Measurements from ENCODE around the gene MS4A15. TPM values are rescaled to one million over a fixed set of nuclear protein-coding genes. Genes with fewer than 3 reads are reported as not detected.

The MS4A15 gene
- total RNA-seq, 1 donor from 2014 or later = 147 TPM

DNA sequence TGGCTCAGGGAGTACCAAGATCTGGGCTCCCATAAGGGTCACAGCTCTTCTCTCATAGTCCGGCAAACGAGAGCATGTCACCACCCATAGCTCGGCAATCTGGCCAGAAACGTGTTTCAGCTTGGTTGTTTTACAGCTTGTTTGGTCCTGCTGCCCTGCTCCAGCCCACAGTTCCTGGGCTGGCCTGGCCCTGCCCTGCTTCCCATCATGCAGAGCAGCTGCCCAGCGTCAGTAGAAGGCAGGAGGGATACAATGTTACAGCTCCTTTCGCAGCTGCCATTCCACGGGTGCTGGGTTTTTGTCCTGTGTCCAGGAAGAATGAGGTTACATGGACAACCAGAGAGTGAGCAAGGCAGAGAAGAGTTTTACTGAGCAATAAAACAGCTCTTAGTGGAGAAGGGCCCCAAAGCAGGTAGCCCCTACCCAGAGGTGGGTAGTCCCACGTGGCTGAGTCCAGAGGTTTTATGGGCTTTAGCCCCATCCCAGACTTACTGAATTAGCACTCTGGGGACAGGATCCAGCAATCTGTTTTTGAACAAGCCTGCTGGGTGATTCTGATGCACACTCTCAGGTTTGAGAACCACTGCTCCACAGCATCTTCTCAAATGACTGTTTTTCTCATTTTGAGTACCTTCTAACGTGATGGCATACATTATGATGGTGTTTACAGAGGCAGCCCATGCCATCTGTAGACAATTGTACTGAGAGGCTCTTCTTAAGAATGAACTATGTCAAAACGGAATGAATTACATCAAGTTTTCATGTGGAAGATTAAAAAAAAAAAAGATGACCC lies 37.9 kb upstream of the MS4A15 start:
- ATAC-seq = no peak
- intact Hi-C loops (cut with DNase I) = no loop called here
- no peak for DNase-seq

DNA sequence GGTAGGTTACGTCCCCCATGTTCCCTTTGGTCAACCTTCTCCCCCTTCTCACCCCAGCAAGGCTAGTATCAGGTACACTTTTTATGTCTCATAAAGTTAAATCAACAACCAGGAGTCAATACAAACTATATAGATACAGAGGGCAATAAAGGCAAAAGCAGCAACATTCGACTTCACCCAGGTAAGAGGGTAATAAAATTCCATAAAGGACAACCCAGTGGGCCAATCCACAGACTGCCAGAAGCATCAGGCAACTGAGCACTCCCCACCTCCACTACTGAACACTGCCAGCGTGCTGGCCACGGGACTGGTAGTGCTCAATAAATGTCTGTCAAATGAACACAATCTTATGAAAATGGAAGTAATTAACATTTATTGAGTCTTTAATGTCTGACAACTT lies 37.3 kb upstream of the MS4A15 start:
- Histone ChIP-seq H3K36me3 (no peaks in the 10 kb centered on the region), H3K4me3 (no peak overlapping the region), H3K27ac (no peak overlapping the region), H3K4me1 (no peaks in the 10 kb centered on the region), H3K9me3 (no peaks in the 10 kb centered on the region), H3K27me3 (no peaks in the 10 kb centered on the region)
- ATAC-seq (no peak), DNase-seq (no peak)
- TF ChIP-seq, protein P1, sequence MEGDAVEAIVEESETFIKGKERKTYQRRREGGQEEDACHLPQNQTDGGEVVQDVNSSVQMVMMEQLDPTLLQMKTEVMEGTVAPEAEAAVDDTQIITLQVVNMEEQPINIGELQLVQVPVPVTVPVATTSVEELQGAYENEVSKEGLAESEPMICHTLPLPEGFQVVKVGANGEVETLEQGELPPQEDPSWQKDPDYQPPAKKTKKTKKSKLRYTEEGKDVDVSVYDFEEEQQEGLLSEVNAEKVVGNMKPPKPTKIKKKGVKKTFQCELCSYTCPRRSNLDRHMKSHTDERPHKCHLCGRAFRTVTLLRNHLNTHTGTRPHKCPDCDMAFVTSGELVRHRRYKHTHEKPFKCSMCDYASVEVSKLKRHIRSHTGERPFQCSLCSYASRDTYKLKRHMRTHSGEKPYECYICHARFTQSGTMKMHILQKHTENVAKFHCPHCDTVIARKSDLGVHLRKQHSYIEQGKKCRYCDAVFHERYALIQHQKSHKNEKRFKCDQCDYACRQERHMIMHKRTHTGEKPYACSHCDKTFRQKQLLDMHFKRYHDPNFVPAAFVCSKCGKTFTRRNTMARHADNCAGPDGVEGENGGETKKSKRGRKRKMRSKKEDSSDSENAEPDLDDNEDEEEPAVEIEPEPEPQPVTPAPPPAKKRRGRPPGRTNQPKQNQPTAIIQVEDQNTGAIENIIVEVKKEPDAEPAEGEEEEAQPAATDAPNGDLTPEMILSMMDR (IDR thresholded peaks at IDR 0.05) = no peak
- intact Hi-C loops (cut with DNase I) = no loop called here

More for the DNA sequence above, 37.9 kb upstream of the MS4A15 start:
- no peak overlapping the region for H3K27ac ChIP-seq
- H3K4me3 ChIP-seq = no peak overlapping the region
- no peaks in the 10 kb centered on the region for H3K9me3 ChIP-seq
- no peaks in the 10 kb centered on the region for H3K27me3 ChIP-seq
- H3K36me3 ChIP-seq = no peaks in the 10 kb centered on the region
- no peaks in the 10 kb centered on the region for H3K4me1 ChIP-seq
- TF ChIP-seq, protein P1 (IDR thresholded peaks at IDR 0.05) = no peak

DNA sequence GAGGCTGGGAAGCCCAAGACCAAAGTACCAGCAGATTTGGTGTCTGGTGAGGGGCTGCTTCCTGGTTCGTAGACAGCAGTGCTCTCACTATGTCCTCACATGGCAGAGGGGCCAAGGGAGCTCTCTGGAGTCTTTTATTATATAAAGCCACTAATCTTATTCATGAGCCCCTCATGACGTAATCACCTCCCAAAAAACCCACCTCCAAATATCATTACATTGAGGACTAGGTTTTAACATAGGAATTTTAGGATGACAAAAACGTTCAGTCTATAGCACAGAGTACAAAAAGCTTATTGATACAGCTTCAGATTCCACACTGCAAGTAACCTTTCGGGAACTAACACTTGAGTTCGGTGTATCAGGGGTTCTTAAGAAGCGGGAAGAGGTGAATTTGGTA lies 36.2 kb upstream of the MS4A15 start:
- TF ChIP-seq, protein P1 (IDR thresholded peaks at IDR 0.05) = no peak
- ATAC-seq (no peak), DNase-seq (no peak)
- Histone ChIP-seq H3K36me3 (no peaks in the 10 kb centered on the region), H3K4me1 (no peaks in the 10 kb centered on the region), H3K27me3 (no peaks in the 10 kb centered on the region), H3K9me3 (no peaks in the 10 kb centered on the region), H3K27ac (no peak overlapping the region), H3K4me3 (no peak overlapping the region)
- intact Hi-C loops (cut with DNase I) = no loop called here

DNA sequence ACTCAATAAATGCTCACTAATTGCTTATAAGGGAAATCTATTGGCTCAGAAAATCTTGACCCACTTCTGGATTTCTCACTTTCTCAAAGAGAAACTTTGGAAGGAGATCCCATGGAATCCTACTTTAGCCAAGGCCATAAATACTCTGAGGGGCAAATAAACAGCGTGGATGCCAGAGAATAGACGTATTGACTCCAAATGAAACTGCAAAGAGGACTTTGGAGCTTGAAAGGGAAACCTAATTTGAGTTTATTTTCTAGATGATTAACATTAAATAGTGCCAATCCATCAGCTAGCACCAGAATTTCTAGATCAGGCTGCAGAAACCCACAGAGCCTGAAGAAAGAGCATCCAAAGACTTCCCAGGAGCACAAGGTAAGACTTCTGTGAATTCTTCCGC lies 32.2 kb upstream of the MS4A15 start, which contains the start of gene MS4A18:
MS4A18 (plus strand) TSS at position 301 of the 400 bp plus-strand sequence.
- no peak for DNase-seq
- ATAC-seq = no peak

DNA sequence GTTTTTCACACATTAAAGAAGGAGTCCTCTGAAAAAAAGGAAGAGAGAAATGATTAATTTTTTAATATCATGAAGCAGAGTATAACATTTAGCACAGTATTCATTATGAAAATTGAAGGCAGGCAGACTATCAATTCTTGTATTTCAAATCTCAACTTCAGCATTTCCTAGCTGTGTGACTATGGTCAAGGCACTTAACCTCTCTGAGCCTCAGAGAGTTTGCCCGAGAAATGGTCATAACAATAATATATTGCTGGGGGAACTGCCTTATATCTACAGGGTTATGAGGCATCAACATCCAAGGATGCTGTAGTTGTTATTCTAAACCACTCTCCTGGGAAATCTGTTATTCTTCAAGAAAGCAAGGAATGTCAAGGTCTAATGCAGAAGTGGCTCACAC lies 31.1 kb upstream of the MS4A15 start:
- Histone ChIP-seq H3K4me3 (no peak overlapping the region), H3K36me3 (no peaks in the 10 kb centered on the region), H3K27ac (no peak overlapping the region), H3K27me3 (no peaks in the 10 kb centered on the region), H3K4me1 (no peaks in the 10 kb centered on the region), H3K9me3 (no peaks in the 10 kb centered on the region)
- ATAC-seq = no peak
- TF ChIP-seq, protein P1 (IDR thresholded peaks at IDR 0.05) = no peak
- intact Hi-C loops (cut with DNase I) = no loop called here
- no peak for DNase-seq

More for the DNA sequence above, 32.2 kb upstream of the MS4A15 start, which contains the start of gene MS4A18:
- no peaks in the 10 kb centered on the region for H3K9me3 ChIP-seq
- H3K36me3 ChIP-seq = no peaks in the 10 kb centered on the region
- no peak within 1 kb of the TSS for H3K27ac ChIP-seq
- H3K4me3 ChIP-seq = no peak within 1 kb of the TSS
- no peaks in the 10 kb centered on the region for H3K4me1 ChIP-seq
- TF ChIP-seq, protein P1 (IDR thresholded peaks at IDR 0.05) = no peak
- intact Hi-C loops (cut with DNase I) = no loop called here
- H3K27me3 ChIP-seq = no peaks in the 10 kb centered on the region
